ENCODE results near the gene C12orf76.

DNA sequence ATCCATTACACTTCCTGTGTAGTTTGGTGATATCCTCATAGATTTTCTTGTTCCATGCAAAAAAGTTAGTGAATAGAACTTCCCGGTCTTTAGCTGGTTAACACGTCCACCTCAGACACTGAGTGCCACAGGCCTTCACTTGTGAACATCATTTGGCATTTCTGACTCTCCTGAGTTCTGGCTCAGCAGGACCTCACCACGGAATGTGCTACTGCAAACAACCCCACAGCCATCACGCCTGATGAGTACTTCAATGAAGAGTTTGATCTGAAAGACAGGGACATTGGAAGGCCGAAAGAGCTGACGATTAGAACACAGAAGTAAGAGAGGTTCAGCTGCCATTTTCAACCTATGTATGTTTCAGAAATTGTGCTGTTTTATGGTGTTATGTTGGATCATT, 20.0 kb downstream of the C12orf76 start:
- TF ChIP-seq, protein P1, sequence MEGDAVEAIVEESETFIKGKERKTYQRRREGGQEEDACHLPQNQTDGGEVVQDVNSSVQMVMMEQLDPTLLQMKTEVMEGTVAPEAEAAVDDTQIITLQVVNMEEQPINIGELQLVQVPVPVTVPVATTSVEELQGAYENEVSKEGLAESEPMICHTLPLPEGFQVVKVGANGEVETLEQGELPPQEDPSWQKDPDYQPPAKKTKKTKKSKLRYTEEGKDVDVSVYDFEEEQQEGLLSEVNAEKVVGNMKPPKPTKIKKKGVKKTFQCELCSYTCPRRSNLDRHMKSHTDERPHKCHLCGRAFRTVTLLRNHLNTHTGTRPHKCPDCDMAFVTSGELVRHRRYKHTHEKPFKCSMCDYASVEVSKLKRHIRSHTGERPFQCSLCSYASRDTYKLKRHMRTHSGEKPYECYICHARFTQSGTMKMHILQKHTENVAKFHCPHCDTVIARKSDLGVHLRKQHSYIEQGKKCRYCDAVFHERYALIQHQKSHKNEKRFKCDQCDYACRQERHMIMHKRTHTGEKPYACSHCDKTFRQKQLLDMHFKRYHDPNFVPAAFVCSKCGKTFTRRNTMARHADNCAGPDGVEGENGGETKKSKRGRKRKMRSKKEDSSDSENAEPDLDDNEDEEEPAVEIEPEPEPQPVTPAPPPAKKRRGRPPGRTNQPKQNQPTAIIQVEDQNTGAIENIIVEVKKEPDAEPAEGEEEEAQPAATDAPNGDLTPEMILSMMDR (IDR thresholded peaks at IDR 0.05; ENCODE audit: poor library complexity) = no peak
- TF ChIP-seq EZH2 (IDR thresholded peaks at IDR 0.05; ENCODE audit: borderline replicate concordance) = no peak
- no peak for TF ChIP-seq EZH2phosphoT487 (IDR thresholded peaks at IDR 0.05; ENCODE audit: low read depth, severe bottlenecking, unreplicated experiment)

Data from hepatocyte (in vitro differentiated cells).